ENCODE results near the gene MTG2. TPM values are rescaled to one million over a fixed set of nuclear protein-coding genes. Genes with fewer than 3 reads are reported as not detected.

The MTG2 gene
- total RNA-seq, 1 donor from 2014 or later = 7.8 TPM

GRCh38 chr20:62203378-62204030, 20.7 kb downstream of the MTG2 start:
- DNase-seq (ENCODE audit: low read depth in 2 of 2) = peak; percentile 40 to 63

GRCh38 chr20:62205618-62206387, 23.0 kb downstream of the MTG2 start:
- DNase-seq (ENCODE audit: low read depth in 2 of 2) = no peak

- DNase-seq (ENCODE audit: low read depth in 2 of 2) = no peak
These were observed 23.6 kb downstream of the MTG2 start for GRCh38 chr20:62206388-62206775.

DNA sequence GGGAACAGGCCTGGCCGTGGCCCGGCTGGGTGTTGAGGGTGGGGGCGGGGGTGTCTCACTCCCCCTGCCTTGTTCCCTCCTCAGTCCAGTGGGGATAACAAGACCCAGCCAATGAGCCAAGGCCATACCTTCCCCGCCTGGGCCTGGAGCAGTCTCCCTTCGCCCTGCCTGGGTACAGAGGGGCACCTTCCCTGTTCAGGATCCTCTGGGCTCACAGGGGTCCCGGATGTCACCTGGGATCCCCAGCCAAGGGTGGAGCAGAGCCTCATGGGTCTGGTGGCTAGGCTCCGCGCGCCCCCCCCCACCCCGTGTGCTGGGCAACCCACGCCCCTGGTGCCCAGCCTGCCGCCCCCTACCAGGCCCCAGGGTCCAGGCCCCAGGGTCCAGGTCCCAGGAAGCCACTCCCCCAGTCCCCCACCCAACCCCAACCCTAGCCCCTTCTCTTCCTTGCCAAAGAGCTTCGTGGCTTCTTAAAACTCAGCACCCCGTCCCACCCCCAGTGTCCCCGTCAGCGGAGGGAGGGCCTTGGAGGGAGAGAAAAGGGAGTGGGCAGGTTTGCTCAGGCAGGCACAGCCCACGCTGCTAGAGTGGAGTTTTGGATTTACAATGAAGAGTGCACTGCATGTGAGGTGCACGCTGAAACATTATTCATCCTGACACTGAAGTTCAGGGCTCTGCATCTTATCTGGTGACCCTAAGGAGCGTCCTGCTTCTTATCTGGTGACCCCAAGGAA, 25.4 kb downstream of the MTG2 start:
- DNase-seq (ENCODE audit: low read depth in 2 of 2) = no peak

- peak in 1 of 2 donors; percentile 49 for DNase-seq (ENCODE audit: low read depth in 2 of 2)
These were observed 26.2 kb downstream of the MTG2 start for GRCh38 chr20:62208795-62209755.

DNA sequence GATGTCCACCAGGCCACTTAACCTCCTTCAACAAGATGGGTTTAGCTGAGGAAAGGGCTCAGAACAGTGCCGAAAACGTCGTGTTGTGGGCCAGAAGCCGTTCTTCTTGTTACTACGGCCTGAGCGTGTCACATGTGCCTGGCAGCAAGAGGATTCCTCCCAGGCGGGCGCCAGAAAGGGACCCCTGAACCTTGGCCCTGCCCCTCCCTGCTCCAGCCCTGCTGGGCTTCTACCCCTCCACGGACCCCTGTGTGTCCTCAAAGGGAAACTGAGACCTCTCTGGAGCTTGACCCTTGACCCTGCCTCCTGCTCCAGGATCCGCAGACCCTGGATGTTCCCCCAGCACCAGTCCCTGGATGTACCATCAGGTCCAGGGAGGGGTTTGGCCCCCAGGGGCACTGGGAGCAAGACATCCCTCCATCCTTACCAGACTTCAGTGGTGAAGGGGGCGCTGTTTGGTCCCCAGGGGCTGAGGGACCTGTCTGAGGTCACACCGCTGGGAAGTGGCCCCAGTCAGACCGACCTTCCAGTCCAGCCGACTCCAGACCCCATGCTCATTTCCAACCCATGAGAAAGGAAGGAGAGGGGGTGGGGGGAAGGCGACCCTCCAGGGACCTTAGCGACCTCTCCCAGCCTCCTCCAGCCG, 27.1 kb downstream of the MTG2 start:
- no peak for DNase-seq (ENCODE audit: low read depth in 2 of 2)

GRCh38 chr20:62210496-62210855, 27.6 kb downstream of the MTG2 start:
- DNase-seq (ENCODE audit: low read depth in 2 of 2) = no peak

GRCh38 chr20:62211216-62211615, 28.4 kb downstream of the MTG2 start:
- DNase-seq (ENCODE audit: low read depth in 2 of 2) = no peak

- DNase-seq (ENCODE audit: low read depth in 2 of 2) = no peak
These were observed 29.0 kb downstream of the MTG2 start for GRCh38 chr20:62211769-62212288.

- no peak for DNase-seq (ENCODE audit: low read depth in 2 of 2)
These were observed 29.5 kb downstream of the MTG2 start for GRCh38 chr20:62212299-62212698.

GRCh38 chr20:62214067-62214466, 31.2 kb downstream of the MTG2 start:
- no peak for DNase-seq (ENCODE audit: low read depth in 2 of 2)

DNA sequence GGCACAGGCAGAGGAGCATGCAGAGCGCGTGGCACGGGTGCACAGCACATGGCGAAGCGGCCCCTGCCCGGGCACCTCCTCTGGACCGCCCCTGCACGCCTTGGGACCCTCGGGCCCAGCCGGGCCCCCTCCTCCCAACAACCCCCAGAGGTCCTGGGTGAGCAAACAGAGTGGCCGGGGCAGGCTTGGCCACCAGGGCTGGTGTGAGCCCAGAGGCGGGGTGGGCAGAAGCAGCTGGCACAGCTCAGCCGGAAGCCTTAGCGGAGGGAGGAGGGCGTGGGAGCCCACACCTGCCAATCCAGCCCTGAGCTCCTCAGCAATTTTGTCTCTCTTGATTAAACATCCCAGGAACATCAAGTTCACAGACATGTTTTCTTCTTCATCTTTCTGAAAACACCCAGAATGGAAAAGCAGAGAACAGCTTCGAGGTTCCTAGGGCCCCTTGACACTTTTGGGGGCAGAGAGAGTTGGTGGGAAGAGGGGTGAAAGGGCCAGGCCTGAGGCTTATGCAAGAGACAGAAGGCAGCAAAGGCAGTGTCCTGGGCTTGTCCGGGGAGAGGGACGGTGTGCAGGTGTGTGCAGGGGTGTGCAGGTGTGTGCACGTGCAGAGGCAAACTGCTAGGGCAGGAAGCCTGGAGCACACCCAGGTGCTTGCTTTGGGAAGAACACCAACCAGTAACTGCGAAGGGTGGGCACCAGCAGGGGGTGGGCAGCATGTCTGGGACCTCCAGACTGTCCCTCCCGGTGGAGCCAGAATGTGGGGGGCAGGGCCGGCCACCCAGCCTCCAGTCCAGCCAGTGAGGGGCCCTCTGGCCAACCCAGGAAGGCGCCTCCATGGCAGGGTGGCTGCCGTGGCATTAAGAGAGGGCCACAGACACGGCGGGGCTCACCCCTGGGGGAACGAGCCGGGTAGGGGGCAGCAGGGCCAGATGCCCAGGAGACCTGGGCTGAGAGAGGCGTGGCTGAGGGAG, 32.5 kb downstream of the MTG2 start:
- no peak for DNase-seq (ENCODE audit: low read depth in 2 of 2)

DNA sequence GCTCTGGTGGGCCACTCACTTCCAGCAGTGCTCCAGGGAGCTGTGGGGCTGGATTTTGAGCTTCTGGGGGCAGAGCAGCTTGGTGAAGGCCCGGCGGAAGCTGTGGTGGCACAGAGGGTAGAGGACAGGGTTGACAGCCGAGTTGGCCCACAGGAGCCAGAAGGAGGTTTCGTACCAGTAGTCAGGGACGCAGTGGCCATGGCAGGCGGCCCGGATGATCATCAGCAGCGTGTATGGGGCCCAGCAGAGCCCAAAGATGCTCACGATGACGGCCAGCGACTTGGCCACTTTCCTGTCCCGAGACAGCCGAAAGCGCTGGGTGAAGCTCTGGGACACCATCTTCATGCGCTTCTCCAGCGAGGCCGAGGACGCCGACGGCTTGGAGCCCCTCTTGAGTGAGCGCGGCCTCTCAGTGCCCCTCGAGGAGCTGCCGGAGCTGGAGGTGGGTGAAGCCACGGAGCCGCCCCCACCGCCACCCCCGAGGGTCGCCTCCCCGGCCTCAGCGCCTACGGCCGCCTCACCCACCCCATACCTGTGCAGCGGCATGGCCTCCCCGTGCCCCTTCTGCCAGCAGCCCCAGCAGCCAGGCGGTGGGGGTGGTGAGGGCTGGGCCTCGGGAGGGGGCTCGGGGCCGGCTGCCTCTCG, 33.3 kb downstream of the MTG2 start:
- DNase-seq (ENCODE audit: low read depth in 2 of 2) = no peak

- no peak for DNase-seq (ENCODE audit: low read depth in 2 of 2)
These were observed 34.1 kb downstream of the MTG2 start for GRCh38 chr20:62216636-62217566.

DNA sequence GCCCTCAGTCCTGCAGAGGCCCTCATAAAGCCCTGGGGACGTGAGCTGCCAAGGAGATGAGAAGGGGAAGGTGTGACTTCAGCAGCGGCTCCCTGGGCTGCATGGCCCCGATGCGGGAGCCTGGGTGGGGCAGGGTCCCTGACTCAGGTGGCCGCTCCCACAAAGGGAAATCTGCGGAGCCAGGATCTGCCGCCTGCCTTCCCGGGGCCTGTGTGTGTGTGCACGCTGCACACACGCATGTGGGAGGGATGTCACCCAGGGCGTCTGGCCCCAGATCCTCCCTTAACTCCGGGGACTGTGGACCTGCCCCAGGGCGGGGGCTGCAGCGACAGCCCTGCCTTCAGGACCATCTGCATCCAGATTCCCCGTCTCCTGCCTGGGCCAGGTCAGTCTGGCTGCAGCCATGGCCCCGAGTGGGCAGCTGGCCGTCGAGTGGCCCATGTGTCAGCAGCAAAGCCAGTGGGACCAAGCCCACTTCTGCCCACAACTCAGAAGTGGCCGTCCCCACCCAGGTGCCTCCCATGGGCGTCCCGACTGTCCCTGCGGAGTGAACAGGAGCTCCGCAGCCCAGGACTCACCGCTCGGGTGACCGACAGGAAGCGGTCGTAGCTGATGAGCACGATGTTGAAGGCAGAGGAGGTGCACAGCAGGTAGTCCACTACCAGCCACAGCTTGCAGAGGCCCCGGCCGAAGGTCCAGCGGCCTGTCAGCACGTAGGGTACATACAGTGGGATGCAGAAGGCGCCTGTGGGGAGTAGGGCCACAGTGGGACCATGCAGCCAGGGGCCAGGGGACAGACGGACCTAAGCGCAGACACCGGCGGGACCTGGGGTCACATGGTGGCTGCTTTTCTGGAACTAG, 35.3 kb downstream of the MTG2 start:
- DNase-seq (ENCODE audit: low read depth in 2 of 2) = no peak

DNA sequence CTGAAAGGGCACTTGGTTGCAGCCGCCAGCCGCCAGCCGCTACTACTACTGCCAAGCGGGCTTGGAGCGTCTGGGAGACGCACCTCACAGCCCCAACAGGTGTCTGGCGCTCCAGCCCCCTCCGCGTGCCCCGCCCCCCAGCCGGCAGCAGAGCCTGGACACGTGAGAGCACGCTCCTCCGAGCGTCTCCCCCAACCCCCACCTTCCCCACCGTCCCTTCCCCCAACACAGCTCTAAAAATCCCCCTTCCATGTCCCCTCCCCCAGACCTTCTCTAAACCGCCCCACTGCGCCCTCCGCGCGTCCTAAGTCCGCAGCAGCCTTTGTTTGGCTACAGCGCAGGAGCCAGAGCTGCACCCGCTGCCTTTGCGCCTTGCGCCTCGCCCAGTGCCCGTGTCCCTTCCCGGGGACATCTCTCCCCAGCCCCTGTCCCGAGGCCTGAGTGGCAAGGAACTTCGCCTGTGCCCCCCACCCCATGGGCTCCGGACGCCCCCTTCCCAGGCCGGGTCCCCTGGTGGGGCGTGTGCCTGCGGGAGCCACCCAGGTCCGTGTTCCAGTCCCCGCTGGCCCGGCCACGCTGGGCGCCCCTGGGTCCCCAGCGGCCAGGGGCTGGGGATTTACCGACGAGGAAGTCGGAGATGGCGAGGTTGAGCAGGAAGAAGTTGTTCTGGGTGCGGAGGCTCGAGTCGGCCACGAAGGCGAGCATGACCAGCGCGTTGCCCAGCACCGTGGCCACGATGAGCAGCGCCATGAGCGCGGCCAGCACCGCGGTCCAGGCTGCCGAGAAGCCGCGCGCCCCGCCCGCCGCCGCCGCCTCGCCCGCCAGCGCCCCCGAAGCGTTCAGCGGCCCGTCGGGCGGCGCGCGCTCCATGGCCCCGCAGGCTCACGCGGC, 36.5 kb downstream of the MTG2 start:
- peak in 1 of 2 donors; percentile 20 for DNase-seq (ENCODE audit: low read depth in 2 of 2)
